H9 (cell line): ENCODE data around the gene TMEM106B. TPM values are rescaled to one million over a fixed set of nuclear protein-coding genes. Genes with fewer than 3 reads are reported as not detected.

Experiments
- DNase-seq: peaks from one replicate; pipeline ENCODE4 v3.0.0-alpha.2; 2017
- H2AFZ ChIP-seq: one replicate; pipeline ENCODE4 v1.6.1; 2013; ENCODE audit warnings: mild to moderate bottlenecking, low read length, control low read depth, moderate library complexity
- H2AK5ac ChIP-seq: 2 replicates; pipeline ENCODE4 v1.6.1; 2013; ENCODE audit warnings: low read length, control low read depth, mixed read lengths; ENCODE audit not compliant: insufficient read length
- H2BK120ac ChIP-seq: one replicate; pipeline ENCODE4 v1.6.1; 2013; ENCODE audit warnings: low read depth, mild to moderate bottlenecking, low read length, control low read depth, inconsistent platforms; ENCODE audit not compliant: poor library complexity, severe bottlenecking
- H2BK12ac ChIP-seq: 2 replicates; pipeline ENCODE4 v1.6.1; 2013; ENCODE audit warnings: low read length, control low read depth, mixed read lengths, low read depth; ENCODE audit not compliant: insufficient read length
- H2BK15ac ChIP-seq: 2 replicates; pipeline ENCODE4 v1.6.1; 2013; ENCODE audit warnings: low read depth, low read length, control low read depth
- H2BK20ac ChIP-seq: one replicate; pipeline ENCODE4 v1.6.1; 2013; ENCODE audit warnings: low read depth, mild to moderate bottlenecking, low read length, control low read depth, inconsistent platforms; ENCODE audit not compliant: poor library complexity, severe bottlenecking
- H2BK5ac ChIP-seq: 2 replicates; pipeline ENCODE4 v1.6.1; 2013; ENCODE audit warnings: low read length, control low read depth, mixed read lengths; ENCODE audit not compliant: insufficient read length
- H3K14ac ChIP-seq: 2 replicates; pipeline ENCODE4 v1.6.1; 2013; ENCODE audit warnings: low read length, control low read depth; ENCODE audit not compliant: insufficient read depth
- H3K18ac ChIP-seq: 2 replicates; pipeline ENCODE4 v1.6.1; 2013; ENCODE audit warnings: low read depth, mild to moderate bottlenecking, mixed read lengths, low read length, control low read depth; ENCODE audit not compliant: insufficient read length
- H3K23ac ChIP-seq: 2 replicates; pipeline ENCODE4 v1.6.1; 2013; ENCODE audit warnings: low read length, control low read depth, mixed read lengths, low read depth; ENCODE audit not compliant: insufficient read length
- H3K23me2 ChIP-seq: 2 replicates; pipeline ENCODE4 v1.6.1; 2013; ENCODE audit warnings: low read depth, mild to moderate bottlenecking, mixed read lengths, low read length, control low read depth; ENCODE audit not compliant: insufficient read length, poor library complexity, severe bottlenecking
- H3K27ac ChIP-seq: 2 replicates; pipeline ENCODE4 v1.5.1; 2013; ENCODE audit warnings: low read length, control low read depth, mixed read lengths, low read depth; ENCODE audit not compliant: insufficient read length
- H3K27me3 ChIP-seq: 2 replicates; pipeline ENCODE4 v1.6.1; 2013; ENCODE audit warnings: low read length, control low read depth, inconsistent platforms; ENCODE audit not compliant: insufficient read depth
- H3K4ac ChIP-seq: 2 replicates; pipeline ENCODE4 v1.6.1; 2013; ENCODE audit warnings: low read depth, mild to moderate bottlenecking, control low read depth, inconsistent platforms, low read length, moderate library complexity
- H3K4me1 ChIP-seq: 2 replicates; pipeline ENCODE4 v1.6.1; 2013; ENCODE audit warnings: low read length, control low read depth, inconsistent platforms; ENCODE audit not compliant: insufficient read depth
- H3K4me2 ChIP-seq: 2 replicates; pipeline ENCODE4 v1.6.1; 2013; ENCODE audit warnings: low read length, control low read depth, mixed read lengths; ENCODE audit not compliant: insufficient read length, insufficient read depth
- H3K56ac ChIP-seq: 2 replicates; pipeline ENCODE4 v1.6.1; 2013; ENCODE audit warnings: low read depth, mild to moderate bottlenecking, mixed read lengths, low read length, control low read depth; ENCODE audit not compliant: insufficient read length
- H3K79me1 ChIP-seq: 2 replicates; pipeline ENCODE4 v1.6.1; 2013; ENCODE audit warnings: low read depth, mild to moderate bottlenecking, moderate library complexity, low read length, control low read depth, inconsistent platforms; ENCODE audit not compliant: insufficient read depth, poor library complexity, severe bottlenecking
- H3K79me2 ChIP-seq: 2 replicates; pipeline ENCODE4 v1.6.1; 2013; ENCODE audit warnings: low read length, control low read depth, inconsistent platforms; ENCODE audit not compliant: insufficient read depth
- H3K9ac ChIP-seq: 2 replicates; pipeline ENCODE4 v1.6.1; 2013; ENCODE audit warnings: low read length, control low read depth, mixed read lengths; ENCODE audit not compliant: insufficient read length; ENCODE audit errors: extremely low read depth
- H3K9me3 ChIP-seq: one replicate; pipeline ENCODE4 v1.6.1; 2013; ENCODE audit warnings: low read depth, low read length, inconsistent platforms; ENCODE audit not compliant: control insufficient read depth
- H3T11ph ChIP-seq: one replicate; pipeline ENCODE4 v1.6.1; 2013; ENCODE audit warnings: mild to moderate bottlenecking, low read length, control low read depth, inconsistent platforms
- H4K20me1 ChIP-seq: one replicate; pipeline ENCODE4 v1.6.1; 2013; ENCODE audit not compliant: control insufficient read depth, insufficient read length, insufficient read depth
- H4K5ac ChIP-seq: 2 replicates; pipeline ENCODE4 v1.6.1; 2013; ENCODE audit warnings: low read depth, mild to moderate bottlenecking, mixed read lengths, low read length, control low read depth; ENCODE audit not compliant: insufficient read length
- H4K8ac ChIP-seq: replicated peaks from 2 replicates; pipeline ENCODE4 v1.6.1; 2013; ENCODE audit warnings: low read length, control low read depth, mixed read lengths, low read depth; ENCODE audit not compliant: insufficient read length
- H4K91ac ChIP-seq: 2 replicates; pipeline ENCODE4 v1.6.1; 2013; ENCODE audit warnings: low read depth, mild to moderate bottlenecking, moderate library complexity, mixed read lengths, low read length, control low read depth; ENCODE audit not compliant: insufficient read length
- H3K27ac Mint-ChIP-seq, 3 experiments: 2 replicates in 2 of 3; 3 replicates in 1 of 3; pipeline ENCODE4 v1.8.0; 2020 to 2021; ENCODE audit warnings: mixed read lengths in 3 of 3, mild to moderate bottlenecking in 1 of 3, moderate library complexity in 1 of 3
- H3K27me3 Mint-ChIP-seq: 2 replicates; pipeline ENCODE4 v1.8.0; 2021; ENCODE audit warnings: low read depth, mild to moderate bottlenecking, moderate library complexity, mixed read lengths
- H3K36me3 Mint-ChIP-seq, 3 experiments: 2 replicates in 2 of 3; 3 replicates in 1 of 3; pipeline ENCODE4 v1.8.0; 2020 to 2021; ENCODE audit warnings: low read depth in 3 of 3, mixed read lengths in 3 of 3; ENCODE audit not compliant: insufficient read depth in 1 of 3
- H3K4me1 Mint-ChIP-seq, 2 experiments: 2 replicates each; pipeline ENCODE4 v1.8.0; 2020; ENCODE audit warnings: mixed read lengths in 2 of 2
- H3K4me3 Mint-ChIP-seq, 2 experiments: 2 replicates in 1 of 2; 3 replicates in 1 of 2; pipeline ENCODE4 v1.8.0; 2020 to 2021; ENCODE audit warnings: mild to moderate bottlenecking in 2 of 2, mixed read lengths in 2 of 2, moderate library complexity in 1 of 2
- H3K9me3 Mint-ChIP-seq, 2 experiments: 2 replicates in 1 of 2; 3 replicates in 1 of 2; pipeline ENCODE4 v1.8.0; 2020; ENCODE audit warnings: mild to moderate bottlenecking in 2 of 2, mixed read lengths in 2 of 2, moderate library complexity in 1 of 2
- CTCF ChIP-seq: fragments of 200-600 bp; sonication (generic); conservative IDR thresholded peaks from 3 replicates; pipeline ENCODE4 v1.8.0; 2021; ENCODE audit warnings: antibody characterized with exemption, mild to moderate bottlenecking
- WGBS: extraction: QIAGEN DNeasy Blood & Tissue Kit; methylation state at CpG from one replicate; pipeline ENCODE4 v1.1.7; 2013; ENCODE audit warnings: missing lambda C conversion rate, low lambda C conversion rate, mixed read lengths; ENCODE audit not compliant: insufficient read length; ENCODE audit errors: extremely low coverage; 5-methylcytosine and 5-hydroxymethylcytosine counted together
- total RNA-seq: library from RNA; stranded (reverse); gene quantifications from 2 replicates; pipeline ENCODE4 v1.2.1, GENCODE V29; 2021

Gene TMEM106B
- total RNA-seq, 1 experiment from 2014 or later: 28.4 TPM

- H3K27me3 Mint-ChIP-seq: peaks cover 7% of the 10 kb centered on the region
- Histone ChIP-seq H3K4me2 (no peak overlapping the region), H3K79me2 (peaks cover 3% of the 10 kb centered on the region; the same call in 1 of the 2 replicates), H2AK5ac (no peak overlapping the region), H3K18ac (no peak overlapping the region), H2AFZ (no peak overlapping the region), H2BK5ac (no peak overlapping the region), H4K91ac (no peak overlapping the region), H3K4ac (no peak overlapping the region), H2BK20ac (no peak overlapping the region), H2BK12ac (no peak overlapping the region), H2BK15ac (no peak overlapping the region), H3K9ac (no peak overlapping the region), H2BK120ac (no peak overlapping the region), H3K9me3 (no peaks in the 10 kb centered on the region), H3K23ac (no peak overlapping the region), H3K14ac (no peak overlapping the region), H4K5ac (no peak overlapping the region), H3K56ac (no peak overlapping the region), H3K23me2 (peaks cover 15% of the 10 kb centered on the region), H4K20me1 (no peaks in the 10 kb centered on the region), H3T11ph (no peak overlapping the region), H3K27ac (no peak overlapping the region), H3K27me3 (no peaks in the 10 kb centered on the region), H3K79me1 (no peaks in the 10 kb centered on the region), H4K8ac (no peak overlapping the region), H3K4me1 (peaks cover 3% of the 10 kb centered on the region; the same call in 1 of the 2 replicates)
- H3K4me1 Mint-ChIP-seq: peaks cover 22 to 30% of the 10 kb centered on the region in 2 experiments
- peaks cover 0 to 3% (median 0%) of the 10 kb centered on the region in 3 experiments; a peak in 2 of 7 replicates for H3K36me3 Mint-ChIP-seq
- no peak for DNase-seq
- WGBS: no CpG with 5 or more reads among the region's 1 CpG
- no peak for TF ChIP-seq CTCF
- H3K4me3 Mint-ChIP-seq: no peak overlapping the region
- no peaks in the 10 kb centered on the region; a peak in 1 of 5 replicates for H3K9me3 Mint-ChIP-seq
- H3K27ac Mint-ChIP-seq: no peak overlapping the region
Measured at GRCh38 chr7:12209221-12209620, 1.9 kb upstream of the TMEM106B start.
